Activated CD4-positive, alpha-beta T cell treated with anti-CD3 and anti-CD28 coated beads for 48 hours (primary cell): ENCODE results near the gene HUNK.
"Not testable (repeated sequence)": the region's sequence is repeated elsewhere in the genome, so short reads cannot be mapped to it uniquely, and the experiment has no call there.

Experiments
- DNase-seq: peaks from one replicate; pipeline ENCODE4 v3.0.0-alpha.2; 2020

HUNK gene

GRCh38 chr21:32007456-32007855, 134.6 kb downstream of the HUNK start:
- DNase-seq: no peak

GRCh38 chr21:32008714-32009113, 135.9 kb downstream of the HUNK start:
- no peak for DNase-seq

- DNase-seq: no peak
These were observed 136.4 kb downstream of the HUNK start for GRCh38 chr21:32009263-32009662.

GRCh38 chr21:32015461-32016139, 142.8 kb downstream of the HUNK start:
- DNase-seq: no peak

GRCh38 chr21:32018381-32018780, 145.6 kb downstream of the HUNK start:
- no peak for DNase-seq

- DNase-seq: no peak
These were observed 147.7 kb downstream of the HUNK start for GRCh38 chr21:32020564-32020963.

GRCh38 chr21:32021319-32021994, 148.6 kb downstream of the HUNK start:
- no peak for DNase-seq

- DNase-seq: no peak
These were observed 149.3 kb downstream of the HUNK start for GRCh38 chr21:32022146-32022545.

GRCh38 chr21:32030146-32030652, 157.4 kb downstream of the HUNK start:
- DNase-seq: no peak

GRCh38 chr21:32034850-32035249, 162.0 kb downstream of the HUNK start:
- no peak for DNase-seq

GRCh38 chr21:32035617-32036016, 162.8 kb downstream of the HUNK start:
- DNase-seq: no peak

- DNase-seq: no peak
These were observed 163.9 kb downstream of the HUNK start for GRCh38 chr21:32036756-32037155.

- DNase-seq: not testable (repeated sequence)
These were observed 165.9 kb downstream of the HUNK start for GRCh38 chr21:32038751-32039150.

- DNase-seq: no peak
These were observed 170.6 kb downstream of the HUNK start for GRCh38 chr21:32043458-32043857.

GRCh38 chr21:32044205-32045180, 171.7 kb downstream of the HUNK start:
- DNase-seq: no peak

- DNase-seq: no peak
These were observed 173.4 kb downstream of the HUNK start for GRCh38 chr21:32046191-32046590.

GRCh38 chr21:32048353-32048752, 175.5 kb downstream of the HUNK start:
- no peak for DNase-seq
